LNCaP clone FGC (cell line): Measurements from ENCODE around the gene RIN3.

Experiments
- DNase-seq: peaks from one replicate; pipeline ENCODE4 v3.0.0-alpha.2; 2011; ENCODE audit warnings: low read depth
- H3K4me3 ChIP-seq: 2 replicates; pipeline ENCODE4 v1.5.1; 2011; ENCODE audit warnings: mild to moderate bottlenecking, low read depth, low read length, control low read depth
- CTCF ChIP-seq: IDR thresholded peaks from 2 replicates; pipeline ENCODE4 v1.5.1; 2012; ENCODE audit warnings: mild to moderate bottlenecking; ENCODE audit not compliant: control insufficient read depth, insufficient read depth; ENCODE audit errors: extremely low read depth

RIN3 gene

GRCh38 chr14:92507174-92507768 lies 6.3 kb upstream of the RIN3 start:
- H3K4me3 ChIP-seq = no peak overlapping the region
- DNase-seq = no peak
- TF ChIP-seq CTCF = no peak

GRCh38 chr14:92510972-92511371 lies 2.6 kb upstream of the RIN3 start:
- H3K4me3 ChIP-seq = no peak overlapping the region
- TF ChIP-seq CTCF = 0 out of 2 replicates have a peak, but pooled peaks have one; percentile 12
- no peak for DNase-seq

GRCh38 chr14:92511453-92512238 lies 1.9 kb upstream of the RIN3 start:
- no peak for DNase-seq
- no peak overlapping the region for H3K4me3 ChIP-seq

GRCh38 chr14:92512807-92513203 lies 776 bp upstream of the RIN3 start:
- no peak for TF ChIP-seq CTCF
- H3K4me3 ChIP-seq = no peak overlapping the region
- no peak for DNase-seq

More at GRCh38 chr14:92511453-92512238, 1.9 kb upstream of the RIN3 start:
- no peak for TF ChIP-seq CTCF

GRCh38 chr14:92513966-92514843 lies 624 bp downstream of the RIN3 start:
- H3K4me3 ChIP-seq = no peak overlapping the region
- DNase-seq = no peak
- no peak for TF ChIP-seq CTCF

GRCh38 chr14:92514844-92515514 lies 1.4 kb downstream of the RIN3 start:
- H3K4me3 ChIP-seq = no peak overlapping the region
- no peak for DNase-seq
- TF ChIP-seq CTCF = no peak
